Stimulated activated CD8-positive, alpha-beta memory T cell treated with anti-CD3 and anti-CD28 coated beads, Interleukin-4, amount 100 ng/mL, for 48 hours (primary cell): ENCODE data around the gene TMEM88.

Experiments used
- DNase-seq: peaks from one replicate; pipeline ENCODE4 v3.0.0-alpha.2; 2020

TMEM88 gene

GRCh38 chr17:7845359-7846062 is 9.4 kb upstream of the TMEM88 start:
- DNase-seq: no peak

GRCh38 chr17:7846063-7846735 is 8.7 kb upstream of the TMEM88 start:
- no peak for DNase-seq

- no peak for DNase-seq
Observed at GRCh38 chr17:7846765-7847661, 7.9 kb upstream of the TMEM88 start.

- no peak for DNase-seq
Observed at GRCh38 chr17:7848131-7848579, 6.7 kb upstream of the TMEM88 start.

GRCh38 chr17:7848739-7849129 is 6.1 kb upstream of the TMEM88 start:
- DNase-seq: no peak

- no peak for DNase-seq
Observed at GRCh38 chr17:7849130-7849750, 5.6 kb upstream of the TMEM88 start.

GRCh38 chr17:7849751-7850504 is 4.9 kb upstream of the TMEM88 start:
- DNase-seq: no peak

GRCh38 chr17:7850701-7851437 is 4.0 kb upstream of the TMEM88 start:
- DNase-seq: no peak

- DNase-seq: peak; percentile 95
Observed at GRCh38 chr17:7851438-7852261, 3.2 kb upstream of the TMEM88 start.

GRCh38 chr17:7852262-7852670 is 2.6 kb upstream of the TMEM88 start:
- no peak for DNase-seq

- no peak for DNase-seq
Observed at GRCh38 chr17:7852919-7853690, 1.8 kb upstream of the TMEM88 start.

GRCh38 chr17:7853691-7854038 is 1.2 kb upstream of the TMEM88 start:
- no peak for DNase-seq

- DNase-seq: no peak
Observed at GRCh38 chr17:7854078-7854777, 638 bp upstream of the TMEM88 start.

GRCh38 chr17:7855660-7856010 is 769 bp downstream of the TMEM88 start:
- peak; percentile 27 for DNase-seq

GRCh38 chr17:7856011-7856810 is 1.3 kb downstream of the TMEM88 start:
- peak; percentile 53 for DNase-seq

- peak; percentile 94 for DNase-seq
Observed at GRCh38 chr17:7856811-7857712, 2.2 kb downstream of the TMEM88 start, which contains the start of gene NAA38. TSS of gene NAA38 (minus strand) at chr17:7857559. CDS start at chr17:7857463, 96 bp downstream.
